Glutamatergic neuron (in vitro differentiated cells): ENCODE measurements around the gene CUTC. TPM values are rescaled to one million over a fixed set of nuclear protein-coding genes. Genes with fewer than 3 reads are reported as not detected.

Experiments
- DNase-seq: peaks from one replicate; pipeline ENCODE4 v3.0.0; 2022
- H3K27ac Mint-ChIP-seq: one replicate; pipeline ENCODE4 v1.8.0; 2020; ENCODE audit warnings: mild to moderate bottlenecking, mixed read lengths, inconsistent platforms; ENCODE audit not compliant: unreplicated experiment
- H3K27me3 Mint-ChIP-seq: one replicate; pipeline ENCODE4 v1.8.0; 2020; ENCODE audit warnings: mild to moderate bottlenecking, moderate library complexity, mixed read lengths, inconsistent platforms; ENCODE audit not compliant: unreplicated experiment
- H3K36me3 Mint-ChIP-seq: one replicate; pipeline ENCODE4 v1.8.0; 2020; ENCODE audit warnings: mild to moderate bottlenecking, mixed read lengths, inconsistent platforms; ENCODE audit not compliant: unreplicated experiment
- H3K4me1 Mint-ChIP-seq: one replicate; pipeline ENCODE4 v1.8.0; 2020; ENCODE audit warnings: mild to moderate bottlenecking, low read depth, mixed read lengths, inconsistent platforms; ENCODE audit not compliant: unreplicated experiment
- H3K4me3 Mint-ChIP-seq: one replicate; pipeline ENCODE4 v1.8.0; 2020; ENCODE audit warnings: mild to moderate bottlenecking, mixed read lengths, inconsistent platforms; ENCODE audit not compliant: unreplicated experiment
- H3K9me3 Mint-ChIP-seq: one replicate; pipeline ENCODE4 v1.8.0; 2020; ENCODE audit warnings: mild to moderate bottlenecking, moderate library complexity, mixed read lengths, inconsistent platforms; ENCODE audit not compliant: unreplicated experiment
- CTCF ChIP-seq: fragments of 200-600 bp; sonication (generic); IDR thresholded peaks from one replicate; pipeline ENCODE4 v1.5.0; 2021; ENCODE audit not compliant: partially characterized antibody, unreplicated experiment
- total RNA-seq: library from RNA; stranded (reverse); fragmentation: NEBNext Ultra II Directional; extraction: Animal tissue kit (Norgen Biotek cat#: 25700); gene quantifications from one replicate; pipeline ENCODE4 v1.2.1, GENCODE V29; 2021; ENCODE audit not compliant: unreplicated experiment

Gene CUTC
- total RNA-seq, 1 donor from 2014 or later: 10.5 TPM

GRCh38 chr10:99775850-99776249 is 43.8 kb downstream of the CUTC start:
- DNase-seq: no peak
- Mint-ChIP-seq H3K9me3 (peaks cover 2% of the 10 kb centered on the region), H3K27me3 (no peaks in the 10 kb centered on the region), H3K27ac (no peak overlapping the region), H3K4me3 (no peak overlapping the region), H3K36me3 (no peaks in the 10 kb centered on the region), H3K4me1 (peaks cover 1% of the 10 kb centered on the region)
- TF ChIP-seq CTCF: no peak

- TF ChIP-seq CTCF: no peak
- Mint-ChIP-seq H3K9me3 (peaks cover 2% of the 10 kb centered on the region), H3K27ac (no peak overlapping the region), H3K27me3 (no peaks in the 10 kb centered on the region), H3K4me1 (peaks cover 1% of the 10 kb centered on the region), H3K4me3 (no peak overlapping the region), H3K36me3 (no peaks in the 10 kb centered on the region)
- no peak for DNase-seq
Observed at GRCh38 chr10:99777918-99778714, 46.1 kb downstream of the CUTC start.

GRCh38 chr10:99779335-99779734 is 47.3 kb downstream of the CUTC start:
- H3K4me3 Mint-ChIP-seq: no peak overlapping the region
- no peaks in the 10 kb centered on the region for H3K36me3 Mint-ChIP-seq
- H3K27ac Mint-ChIP-seq: no peak overlapping the region

GRCh38 chr10:99781734-99782429 is 49.8 kb downstream of the CUTC start:
- H3K27me3 Mint-ChIP-seq: no peaks in the 10 kb centered on the region
- H3K36me3 Mint-ChIP-seq: no peaks in the 10 kb centered on the region
- H3K9me3 Mint-ChIP-seq: no peaks in the 10 kb centered on the region
- H3K27ac Mint-ChIP-seq: no peak overlapping the region
- TF ChIP-seq CTCF: no peak
- H3K4me3 Mint-ChIP-seq: no peak overlapping the region
- DNase-seq: no peak
- peaks cover 1% of the 10 kb centered on the region for H3K4me1 Mint-ChIP-seq

More at GRCh38 chr10:99779335-99779734, 47.3 kb downstream of the CUTC start:
- DNase-seq: no peak
- Mint-ChIP-seq H3K27me3 (no peaks in the 10 kb centered on the region), H3K4me1 (peaks cover 1% of the 10 kb centered on the region), H3K9me3 (peaks cover 2% of the 10 kb centered on the region)
- TF ChIP-seq CTCF: no peak
